GM19025 (cell line): ENCODE results near the gene CTDSPL2.
"Not testable (repeated sequence)": the region's sequence is repeated elsewhere in the genome, so short reads cannot be mapped to it uniquely, and the experiment has no call there.

Source experiments
- ATAC-seq: cut with Tn5 transposase; IDR thresholded peaks from one replicate; pipeline ENCODE4 v1.9.1; 2021; ENCODE audit warnings: mild to moderate bottlenecking, low read depth, moderate library complexity; ENCODE audit not compliant: unreplicated experiment

Gene CTDSPL2

DNA sequence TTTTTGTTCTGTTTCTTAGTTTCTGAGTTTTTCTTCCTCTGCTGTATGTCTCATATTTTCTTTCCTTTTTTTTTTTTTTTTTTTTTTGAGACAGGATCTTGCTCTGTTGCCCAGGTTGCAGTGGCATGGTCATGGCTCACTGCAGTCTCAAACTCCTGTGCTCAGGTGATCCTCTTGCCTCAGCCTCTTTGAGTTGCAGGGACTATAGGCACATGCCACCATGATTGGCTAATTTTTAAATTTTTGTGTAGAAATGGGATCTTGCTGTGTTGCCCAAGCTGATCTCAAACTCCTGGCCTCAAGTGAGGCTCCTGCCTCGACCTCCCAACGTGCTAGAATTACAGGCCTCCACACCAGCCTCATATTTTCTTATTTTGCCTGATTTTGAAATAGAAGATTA, 51.9 kb downstream of the CTDSPL2 start:
- no peak for ATAC-seq

DNA sequence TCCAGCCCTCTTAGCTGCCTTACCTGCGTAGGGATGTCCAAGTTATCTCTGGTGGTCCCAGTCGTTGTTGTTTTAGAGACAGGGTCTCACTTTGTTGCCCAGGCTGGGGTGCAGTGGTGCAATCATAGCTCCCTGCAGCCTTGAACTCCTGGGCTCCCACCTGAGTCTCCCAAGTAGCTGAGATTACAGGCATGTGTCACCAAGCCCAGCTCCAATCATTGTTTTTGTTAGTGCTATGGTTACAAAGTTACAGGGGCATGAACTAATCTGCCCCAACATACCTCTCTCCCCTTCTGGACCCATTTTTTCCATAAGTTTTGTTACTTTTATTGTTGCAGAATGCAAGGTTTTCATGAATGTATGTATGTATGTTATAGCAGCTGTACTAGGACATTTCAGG, 54.7 kb downstream of the CTDSPL2 start:
- no peak for ATAC-seq

- ATAC-seq: no peak
Observed at GRCh38 chr15:44485880-44486279, 58.5 kb downstream of the CTDSPL2 start.

DNA sequence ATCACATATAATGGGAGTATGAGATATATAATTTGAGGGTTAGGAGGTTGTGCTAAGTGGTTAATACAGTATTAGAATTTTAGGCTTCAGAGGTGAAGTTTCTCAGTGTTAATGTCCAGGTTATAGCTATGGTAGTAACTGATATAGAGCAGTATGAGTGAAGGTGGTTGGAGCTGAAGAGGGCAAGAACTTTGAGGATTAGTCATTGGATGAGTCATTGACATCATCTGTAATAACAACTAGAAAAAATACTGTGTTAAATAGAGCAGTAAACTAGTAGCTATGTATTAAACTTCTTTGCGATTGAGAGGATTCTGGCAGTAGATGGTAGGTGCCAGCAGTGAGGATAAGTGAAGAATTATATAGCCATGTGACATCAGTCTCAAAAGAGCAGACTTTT, 62.0 kb downstream of the CTDSPL2 start:
- no peak for ATAC-seq

DNA sequence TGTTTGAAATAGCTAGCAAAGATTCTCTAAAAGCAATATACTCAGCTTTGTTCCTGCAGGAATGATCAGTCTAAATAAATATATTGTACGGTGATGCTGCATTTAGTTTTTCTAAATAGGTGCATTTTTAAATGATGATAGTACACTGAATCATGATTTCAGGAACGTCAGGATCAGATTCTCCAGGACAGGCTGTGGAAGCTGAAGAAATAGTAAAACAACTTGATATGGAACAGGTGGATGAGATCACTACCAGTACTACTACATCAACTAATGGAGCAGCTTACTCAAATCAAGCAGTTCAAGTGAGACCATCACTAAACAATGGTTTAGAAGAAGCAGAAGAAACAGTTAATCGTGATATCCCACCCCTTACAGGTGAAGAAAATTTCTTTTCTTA, 63.2 kb downstream of the CTDSPL2 start:
- ATAC-seq: no peak

- no peak for ATAC-seq
Observed at GRCh38 chr15:44492040-44492439, 64.6 kb downstream of the CTDSPL2 start.

GRCh38 chr15:44492672-44493071, 65.2 kb downstream of the CTDSPL2 start:
- no peak for ATAC-seq

- no peak for ATAC-seq
Observed at GRCh38 chr15:44495562-44495961, 68.1 kb downstream of the CTDSPL2 start.

DNA sequence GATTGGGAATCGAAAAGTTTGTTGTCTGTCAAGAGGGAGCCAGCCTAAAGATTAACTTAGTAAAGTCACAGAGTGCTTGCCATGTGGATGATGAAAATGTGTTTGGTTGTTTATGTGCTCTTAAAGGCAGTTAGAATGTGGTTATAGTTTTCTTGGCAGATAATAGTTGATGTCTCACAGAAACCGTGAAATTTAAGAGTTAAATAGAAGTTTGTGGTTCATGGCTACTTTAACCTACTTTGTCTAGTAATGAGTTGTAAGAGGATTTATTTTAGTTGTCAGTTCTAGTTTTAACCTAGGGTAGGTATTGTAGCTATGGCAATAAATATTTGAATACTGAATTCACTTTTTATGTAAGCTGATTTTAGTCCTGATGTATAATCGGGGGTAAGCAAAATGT, 73.1 kb downstream of the CTDSPL2 start:
- no peak for ATAC-seq

DNA sequence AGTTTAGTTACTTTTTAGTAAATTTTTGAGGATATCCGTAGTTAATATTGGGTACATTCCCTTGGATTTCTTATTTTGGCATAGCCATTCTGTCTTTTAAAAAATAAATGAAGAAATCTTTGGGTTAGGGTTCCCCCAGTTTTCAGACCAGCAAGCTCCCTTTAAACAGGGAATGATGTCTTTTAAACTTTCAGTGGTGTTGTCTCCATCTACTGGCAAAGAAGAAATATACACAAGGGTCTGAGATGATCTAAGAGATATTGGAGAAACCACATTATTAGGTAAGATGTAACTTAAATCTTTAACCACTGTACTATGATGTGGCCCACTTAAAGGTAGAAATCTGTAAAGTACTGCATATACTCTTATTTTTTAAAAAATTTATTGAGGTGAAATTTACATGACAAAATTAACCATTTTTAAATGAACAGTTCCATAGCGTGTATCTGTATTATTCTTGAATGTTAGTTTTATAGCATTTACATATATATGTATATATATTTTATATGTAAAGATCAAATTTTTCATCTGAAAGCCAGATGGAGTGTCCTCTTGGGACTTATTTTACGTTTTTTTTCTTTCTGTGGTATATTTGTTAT, 74.4 kb downstream of the CTDSPL2 start:
- no peak for ATAC-seq

DNA sequence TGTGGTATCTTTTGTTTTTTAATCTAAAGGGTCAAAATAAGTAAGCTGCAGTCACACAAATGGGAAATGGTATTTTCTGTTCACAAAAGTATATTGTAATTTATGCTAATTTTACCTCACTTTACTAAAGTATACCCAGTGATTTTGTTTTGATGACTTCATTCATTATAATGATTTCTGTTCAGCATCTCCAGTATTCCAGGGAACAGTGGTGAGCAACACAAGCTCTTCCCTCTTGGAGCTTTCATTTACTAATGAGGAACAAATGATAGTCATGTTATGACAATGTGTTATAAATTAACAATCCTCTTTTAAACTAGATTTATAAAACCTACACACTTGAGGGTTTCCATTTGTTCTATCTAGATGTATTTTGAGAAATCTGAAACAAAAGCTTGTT, 89.0 kb downstream of the CTDSPL2 start:
- no peak for ATAC-seq

GRCh38 chr15:44519537-44519936, 92.1 kb downstream of the CTDSPL2 start:
- no peak for ATAC-seq

DNA sequence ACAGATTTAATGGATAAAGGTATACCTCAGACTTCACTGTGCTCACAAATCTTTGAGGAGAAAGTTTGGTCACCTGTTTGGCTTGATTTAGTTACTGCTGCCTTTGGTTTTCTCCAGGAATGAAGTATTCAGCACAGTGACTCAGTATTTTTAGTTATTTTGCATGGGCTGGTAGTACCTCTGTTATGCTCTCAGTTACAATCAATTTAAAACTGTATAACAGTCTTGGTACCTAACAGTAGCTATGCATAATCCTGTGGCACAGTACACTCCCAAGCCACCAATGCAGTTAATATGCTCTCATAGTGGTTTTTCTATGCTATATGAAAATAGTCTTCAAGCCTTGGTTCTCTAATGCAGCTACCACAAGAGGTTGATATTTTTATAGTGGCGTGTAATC, 97.6 kb downstream of the CTDSPL2 start:
- no peak for ATAC-seq

GRCh38 chr15:44527241-44527640, 99.8 kb downstream of the CTDSPL2 start:
- no peak for ATAC-seq

GRCh38 chr15:44529864-44530604, 102.6 kb downstream of the CTDSPL2 start:
- no peak for ATAC-seq

DNA sequence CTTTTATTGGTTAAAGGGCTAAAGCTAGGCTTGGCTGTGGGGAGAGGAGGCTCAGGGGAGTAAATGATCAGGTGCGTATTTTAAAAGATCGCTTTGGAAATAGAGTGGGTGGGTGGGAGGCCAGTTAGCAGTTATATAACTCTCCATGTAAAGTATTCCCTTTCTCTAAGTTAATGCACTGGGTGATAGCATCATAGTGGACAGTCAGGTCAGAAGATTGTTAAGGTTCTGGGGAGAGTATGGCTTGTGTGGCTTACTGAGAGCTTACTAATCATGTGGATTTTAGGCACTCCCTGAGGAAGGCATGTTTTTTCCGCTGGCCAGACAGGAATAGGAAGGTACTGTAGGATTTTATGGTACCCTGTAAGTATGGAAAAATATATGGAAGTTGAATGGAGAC, 103.2 kb downstream of the CTDSPL2 start:
- ATAC-seq: no peak

DNA sequence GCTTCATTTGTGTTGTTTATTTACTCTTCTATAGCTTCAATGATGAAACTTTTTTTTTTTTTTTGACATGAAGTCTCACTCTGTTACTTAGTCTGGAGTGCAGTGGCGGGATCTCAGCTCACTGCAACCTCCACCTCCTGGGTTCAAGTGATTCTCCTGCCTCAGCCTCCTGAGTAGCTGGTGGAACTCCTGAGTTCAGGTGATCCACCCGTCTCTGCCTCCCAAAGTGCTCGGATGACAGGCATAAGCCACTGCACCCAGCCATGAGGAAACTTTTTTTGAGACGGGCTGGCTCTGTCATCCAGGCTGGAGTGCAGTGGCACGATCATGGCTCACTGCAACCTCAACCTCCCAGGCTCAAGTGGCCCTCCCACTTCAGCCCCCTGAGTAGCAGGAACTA, 104.8 kb downstream of the CTDSPL2 start:
- not testable (repeated sequence) for ATAC-seq

GRCh38 chr15:44532689-44533088, 105.3 kb downstream of the CTDSPL2 start:
- ATAC-seq: no peak

DNA sequence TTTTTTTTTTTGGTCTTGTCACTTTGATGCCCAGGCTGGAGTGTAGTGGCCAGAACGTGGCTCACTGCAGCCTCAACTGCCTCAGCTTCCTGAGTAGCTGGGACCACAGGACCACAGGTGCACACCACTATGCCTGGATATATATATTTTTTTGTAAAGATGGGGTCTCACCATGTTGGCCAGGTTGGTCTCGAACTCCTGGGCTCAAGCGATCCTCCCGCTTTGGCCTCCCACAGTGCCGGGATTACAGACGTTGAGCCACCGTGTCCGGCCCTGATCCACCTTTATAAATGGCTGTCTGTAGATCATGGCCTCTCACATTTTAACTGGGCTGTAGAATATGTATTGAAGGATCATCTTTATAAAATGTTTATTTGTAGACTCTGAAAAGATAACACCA, 107.7 kb downstream of the CTDSPL2 start:
- ATAC-seq: no peak

- ATAC-seq: no peak
Observed at GRCh38 chr15:44535523-44536301, 108.3 kb downstream of the CTDSPL2 start.

- ATAC-seq: peak; percentile 53
Observed at GRCh38 chr15:44536302-44536961, 109.0 kb downstream of the CTDSPL2 start.
